CD4-positive, alpha-beta T cell treated with Interleukin-17A for 1 hour (primary cell): ENCODE results near the gene PSG4.
"Not testable (repeated sequence)": the region's sequence is repeated elsewhere in the genome, so short reads cannot be mapped to it uniquely, and the experiment has no call there.

Experiments used
- DNase-seq: peaks from one replicate; pipeline ENCODE4 v3.0.0-alpha.2; 2020

PSG4 gene

DNA sequence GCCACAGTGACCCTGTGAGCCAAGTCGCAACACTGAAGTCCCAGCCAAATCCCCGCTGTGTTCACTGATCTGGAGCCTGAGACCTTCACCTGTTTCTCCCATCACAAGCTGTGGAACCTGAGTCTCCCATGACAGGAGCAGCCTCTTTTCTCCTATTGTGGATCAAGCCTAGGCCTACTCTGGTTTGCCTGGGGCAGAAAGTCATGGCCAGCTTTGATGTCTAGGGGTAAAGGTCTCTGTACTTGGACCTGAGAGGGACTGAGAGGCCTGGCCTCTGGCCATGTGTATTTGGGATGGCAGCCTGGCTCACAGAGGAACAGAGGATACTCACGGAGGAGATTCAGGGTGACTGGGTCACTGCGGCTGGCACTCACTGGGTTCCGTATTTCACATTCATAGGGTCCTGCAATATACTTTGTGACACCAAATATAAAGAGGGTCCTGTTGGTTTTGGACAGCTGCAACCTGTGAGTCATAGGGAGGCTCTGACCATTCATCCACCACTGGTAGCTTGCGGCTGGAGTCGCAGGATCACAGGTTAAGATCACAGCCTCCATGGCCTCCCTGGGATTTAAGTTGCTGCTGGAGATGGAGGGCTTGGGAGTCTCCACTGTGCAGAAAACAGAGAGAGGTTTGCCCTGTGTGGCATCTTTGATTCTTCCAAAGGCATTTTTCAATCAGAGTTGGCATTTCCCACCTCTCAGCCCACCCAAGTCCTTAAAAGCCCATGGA lies 7.6 kb downstream of the PSG4 start:
- DNase-seq = not testable (repeated sequence)

DNA sequence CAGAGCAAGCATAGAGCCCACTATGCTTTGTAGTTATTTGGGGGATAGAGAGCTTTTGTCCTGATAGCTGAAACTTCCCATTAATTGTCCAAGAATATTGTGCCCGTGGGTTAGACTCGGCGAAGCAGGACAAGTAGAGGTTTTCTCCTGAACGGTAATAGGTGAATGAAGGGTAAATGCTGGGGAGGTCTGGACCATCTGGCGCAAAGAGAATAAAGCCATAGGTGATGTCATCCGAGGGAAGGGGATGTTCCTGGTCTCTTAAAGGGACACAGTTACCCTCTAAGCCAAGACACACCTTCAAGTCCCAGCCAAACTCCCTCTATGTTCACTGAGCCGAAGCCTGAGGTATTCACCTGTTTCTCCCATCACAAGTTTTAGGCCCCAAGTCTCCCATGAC lies 11.0 kb downstream of the PSG4 start:
- DNase-seq = not testable (repeated sequence)

DNA sequence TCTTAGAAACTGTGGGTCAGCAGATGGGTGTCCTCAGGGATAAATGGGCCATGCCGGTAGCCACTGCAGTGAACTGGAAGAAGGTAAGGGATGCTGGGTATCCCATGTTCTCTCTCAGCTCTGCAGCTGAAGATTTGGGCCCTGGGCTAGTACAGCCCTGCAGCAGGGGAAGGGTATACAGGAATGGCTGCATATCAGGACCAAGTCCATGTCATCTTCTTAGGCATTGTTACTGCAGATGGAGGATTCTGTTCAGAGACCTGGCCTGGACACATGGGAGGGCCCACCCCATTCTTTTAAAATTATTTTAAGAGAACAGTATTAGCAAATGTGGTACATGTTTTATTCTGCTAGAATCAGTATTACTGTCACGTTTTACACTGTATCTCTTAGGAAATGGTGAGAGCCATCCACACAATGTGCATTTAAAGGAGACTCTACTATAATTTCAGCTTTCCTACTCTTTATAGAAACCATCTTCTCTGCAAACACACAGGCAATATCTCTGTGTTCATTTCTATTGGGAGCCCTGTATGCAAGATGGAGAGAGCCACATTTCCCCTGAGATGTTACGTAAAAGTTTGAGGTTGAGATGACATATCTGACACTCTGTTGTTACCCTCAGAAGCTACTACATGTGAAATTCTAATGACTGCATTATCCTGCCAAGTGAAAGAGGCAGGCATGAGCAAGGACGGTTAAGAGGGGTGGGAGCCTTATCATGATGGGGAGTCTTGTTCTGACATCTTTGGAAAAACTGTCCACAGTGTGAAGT lies 12.9 kb downstream of the PSG4 start:
- not testable (repeated sequence) for DNase-seq

DNA sequence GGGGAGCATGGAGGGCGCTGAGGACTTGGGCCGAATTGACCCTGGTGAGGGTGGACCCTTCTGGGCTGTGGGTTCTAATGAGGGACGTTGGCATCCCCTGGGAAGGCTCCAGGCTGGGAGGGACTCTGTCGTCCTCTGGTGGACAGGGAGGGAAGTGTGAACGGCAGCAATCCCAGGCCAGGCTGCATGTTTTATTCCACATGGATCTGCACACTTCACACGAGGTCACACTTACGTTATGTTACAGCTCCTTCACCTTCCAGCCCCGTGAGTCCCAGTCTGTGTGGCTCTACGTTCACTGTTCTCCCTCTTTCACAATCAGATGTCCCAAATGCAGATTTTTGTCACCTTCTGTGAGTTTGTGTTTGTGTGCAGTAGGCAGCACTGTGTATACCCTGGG lies 17.3 kb downstream of the PSG4 start:
- not testable (repeated sequence) for DNase-seq

DNA sequence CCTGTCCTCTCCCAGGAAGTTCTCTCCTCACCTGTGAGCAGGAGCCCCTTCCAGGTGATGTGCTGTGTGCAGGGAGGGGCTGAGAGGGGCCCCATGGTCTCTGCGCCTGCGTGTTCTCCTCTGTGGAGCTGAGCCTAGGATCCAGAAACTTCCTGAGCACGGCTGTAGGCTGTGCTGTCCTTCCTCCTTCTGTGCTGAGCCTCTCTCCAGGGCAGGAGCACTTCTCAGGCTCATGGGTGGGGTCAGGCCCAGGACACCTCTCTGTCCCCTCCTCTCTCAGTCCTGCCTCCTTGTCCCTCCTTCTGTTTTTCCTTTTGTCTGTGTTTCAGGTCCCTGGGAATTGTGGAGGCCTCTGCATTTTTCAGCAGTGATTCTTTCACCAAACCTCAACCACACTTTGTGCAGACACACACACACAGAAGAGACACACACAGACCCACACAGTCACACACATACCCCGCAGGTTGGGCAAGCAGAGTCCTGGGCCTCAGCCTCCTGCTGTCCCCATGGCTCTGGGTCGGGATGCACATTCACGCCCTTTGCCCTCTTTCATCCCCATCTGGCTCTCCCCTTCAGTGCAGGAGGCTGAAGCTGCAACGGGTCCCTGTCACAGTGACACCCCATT lies 19.0 kb downstream of the PSG4 start, which contains the start of gene PSG5:
Gene PSG5 (minus strand): TSS at position 226 of the 625 bp plus-strand sequence. CDS start 131 bp downstream, at position 95.
- DNase-seq = not testable (repeated sequence)

DNA sequence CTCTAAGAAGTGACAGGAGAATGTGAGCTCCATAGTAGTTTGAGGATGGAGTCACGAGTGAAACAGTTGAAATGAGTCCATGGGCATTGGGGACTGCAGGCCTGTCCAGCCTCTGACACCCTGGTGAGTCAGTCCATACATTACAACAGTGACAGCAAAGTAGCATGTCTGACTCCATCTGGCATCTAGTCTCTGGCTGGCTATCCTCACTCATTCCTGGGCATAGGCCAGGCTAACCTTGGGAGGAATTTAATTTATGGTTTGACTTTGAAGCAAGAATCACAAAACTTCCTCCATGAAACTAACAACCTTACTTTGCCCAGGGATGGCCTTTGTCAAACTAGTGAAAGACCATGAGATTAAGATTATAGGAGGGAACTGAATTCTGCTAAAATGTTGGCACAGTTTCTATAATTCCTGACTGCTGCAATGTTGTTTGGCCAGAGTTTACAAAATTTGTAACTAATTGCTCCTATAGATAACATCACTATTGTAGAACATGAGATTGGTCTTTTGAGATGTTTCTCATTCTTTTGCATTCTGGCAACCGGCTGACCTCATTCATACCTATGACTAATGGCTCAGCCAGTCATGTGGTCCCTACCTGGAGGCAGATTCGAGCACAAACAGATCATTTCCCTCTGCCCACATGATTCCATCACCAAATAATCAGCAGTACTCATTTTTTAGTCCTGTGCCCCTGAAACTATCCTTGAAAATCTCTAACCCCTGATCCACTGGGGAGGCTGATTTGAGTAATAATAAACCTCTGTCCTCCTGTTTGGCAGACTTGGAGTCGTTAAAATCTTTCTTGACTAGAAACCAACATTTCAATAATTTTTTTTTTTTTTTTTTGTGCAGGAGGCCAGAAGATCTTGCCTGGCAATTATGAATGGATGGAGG lies 23.3 kb downstream of the PSG4 start:
- DNase-seq = not testable (repeated sequence)

DNA sequence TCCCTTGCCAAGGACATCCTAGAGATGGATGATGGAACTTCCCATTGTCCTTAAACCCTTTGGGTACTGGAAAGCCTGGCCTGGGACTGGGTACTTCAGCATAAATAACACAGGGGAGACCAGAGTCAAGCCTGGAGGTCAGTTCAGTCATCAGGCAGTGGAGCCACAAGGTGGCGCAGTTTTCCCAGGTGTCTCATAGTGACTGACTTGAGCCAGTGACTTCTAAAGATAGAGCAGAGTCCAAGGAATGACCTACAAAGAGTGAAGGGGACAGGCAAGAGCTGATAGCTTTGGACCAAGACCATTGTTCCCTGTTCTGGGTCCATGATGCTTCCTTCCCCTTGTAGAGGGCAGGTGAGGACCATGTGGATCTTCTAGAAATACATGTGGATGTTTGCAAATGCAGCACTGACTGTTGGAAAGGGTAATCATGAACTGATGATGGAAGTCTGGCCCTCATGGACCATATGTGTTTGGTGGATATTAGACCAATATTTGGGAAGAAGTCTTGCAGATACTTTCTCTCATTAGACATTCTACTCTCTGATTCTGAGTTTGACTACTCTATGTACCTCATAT lies 25.8 kb downstream of the PSG4 start:
- not testable (repeated sequence) for DNase-seq

DNA sequence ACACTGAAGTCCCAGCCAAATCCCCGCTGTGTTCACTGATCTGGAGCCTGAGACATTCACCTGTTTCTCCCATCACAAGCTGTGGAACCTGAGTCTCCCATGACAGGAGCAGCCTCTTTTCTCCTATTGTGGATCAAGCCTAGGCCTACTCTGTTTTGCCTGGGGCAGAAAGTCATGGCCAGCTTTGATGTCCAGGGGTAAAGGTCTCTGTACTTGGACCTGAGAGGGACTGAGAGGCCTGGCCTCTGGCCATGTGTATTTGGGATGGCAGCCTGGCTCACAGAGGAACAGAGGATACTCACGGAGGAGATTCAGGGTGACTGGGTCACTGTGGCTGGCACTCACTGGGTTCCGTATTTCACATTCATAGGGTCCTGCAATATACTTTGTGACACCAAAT lies 26.9 kb downstream of the PSG4 start:
- not testable (repeated sequence) for DNase-seq

DNA sequence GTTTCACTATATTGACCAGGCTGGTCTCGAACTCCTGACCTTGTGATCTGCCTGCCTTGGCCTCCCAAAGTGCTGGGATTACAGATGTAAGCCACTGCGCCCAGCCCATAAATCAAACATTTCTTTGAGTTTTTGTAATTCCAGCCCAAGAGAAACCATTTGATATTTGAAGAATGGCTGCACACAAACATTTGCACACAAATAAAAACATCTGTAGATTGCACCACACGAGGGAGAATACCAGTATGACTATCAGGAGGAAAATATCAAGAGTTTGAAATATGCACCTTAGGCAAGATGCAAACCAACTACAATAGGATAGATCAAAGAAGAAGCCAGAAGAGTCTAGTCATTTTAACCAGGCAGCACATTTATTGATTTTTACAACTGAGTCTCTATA lies 39.5 kb downstream of the PSG4 start:
- not testable (repeated sequence) for DNase-seq

DNA sequence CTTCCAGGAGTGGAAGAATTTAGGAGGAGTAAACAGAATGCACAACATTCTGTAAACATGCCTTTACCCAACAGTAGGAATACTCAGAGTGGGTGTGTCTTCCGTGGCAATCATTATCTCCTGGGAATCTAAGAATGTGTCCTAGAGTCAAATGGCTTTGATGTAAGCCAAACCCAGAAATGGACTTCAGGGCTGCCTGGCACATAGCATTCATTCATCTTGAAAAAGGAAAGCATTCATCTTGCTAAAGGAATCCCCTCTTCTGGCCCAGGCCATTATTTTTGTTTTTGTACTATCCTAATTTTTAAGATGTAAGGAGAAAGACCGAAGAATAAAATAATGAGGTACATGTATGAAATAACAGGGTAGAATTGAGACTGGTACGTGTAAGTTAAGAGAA lies 42.3 kb downstream of the PSG4 start:
- DNase-seq = not testable (repeated sequence)

DNA sequence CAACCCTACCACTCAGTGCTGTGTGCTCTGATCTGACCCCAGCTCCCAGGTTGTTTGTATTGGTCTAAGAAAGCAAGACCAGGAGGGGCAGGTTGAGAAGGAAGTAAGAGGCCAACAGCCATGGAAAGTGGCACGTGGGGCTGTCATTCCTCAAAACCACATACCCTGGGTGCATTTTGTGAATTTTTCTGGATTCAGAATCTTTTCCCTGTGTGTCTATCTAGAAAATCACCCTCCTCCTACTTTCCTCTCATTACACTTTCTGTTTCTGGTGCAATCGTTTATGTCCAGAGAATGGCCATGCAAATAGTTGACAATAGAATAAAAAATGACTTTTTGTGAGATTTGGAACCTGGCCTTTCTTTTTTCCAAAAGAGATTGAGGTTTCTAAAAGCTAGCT lies 43.2 kb downstream of the PSG4 start:
- not testable (repeated sequence) for DNase-seq

DNA sequence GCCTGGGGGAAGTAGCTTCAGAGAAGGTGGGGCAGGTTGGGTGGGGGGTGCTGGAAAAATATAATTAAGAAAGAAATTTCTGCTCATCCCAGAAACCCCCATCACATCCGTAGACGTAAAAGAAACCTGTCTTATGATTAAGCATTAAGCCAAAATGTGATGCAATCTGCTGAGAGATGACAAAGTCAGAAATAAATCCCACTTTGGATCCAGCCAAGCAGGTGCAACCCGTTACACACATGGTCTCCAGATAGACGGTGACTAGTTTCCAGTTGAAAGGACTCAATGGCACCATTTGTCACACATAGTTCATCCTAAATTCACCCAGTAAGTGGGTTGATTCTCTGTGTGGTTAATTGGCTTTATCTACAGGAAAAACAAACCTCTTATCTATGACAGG lies 53.2 kb downstream of the PSG4 start:
- no peak for DNase-seq

DNA sequence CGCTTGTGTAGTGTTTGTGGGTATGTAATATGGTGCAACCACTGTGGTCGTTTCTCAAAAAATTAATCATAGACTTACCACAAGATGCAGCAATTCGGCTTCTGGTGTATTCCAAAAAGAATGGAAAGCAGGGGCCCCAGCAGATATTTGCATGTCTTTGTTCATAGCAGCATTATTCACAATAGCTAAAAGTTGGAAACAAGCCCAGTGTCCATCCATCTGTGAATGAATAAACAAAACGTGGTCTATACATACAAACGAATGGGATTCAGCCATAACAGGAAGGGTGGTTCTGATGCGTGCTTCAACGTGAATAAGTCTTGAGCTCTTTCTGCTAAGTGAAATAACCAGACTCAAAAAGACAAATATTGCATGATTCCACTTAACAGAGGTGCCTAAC lies 55.6 kb downstream of the PSG4 start:
- DNase-seq = not testable (repeated sequence)

DNA sequence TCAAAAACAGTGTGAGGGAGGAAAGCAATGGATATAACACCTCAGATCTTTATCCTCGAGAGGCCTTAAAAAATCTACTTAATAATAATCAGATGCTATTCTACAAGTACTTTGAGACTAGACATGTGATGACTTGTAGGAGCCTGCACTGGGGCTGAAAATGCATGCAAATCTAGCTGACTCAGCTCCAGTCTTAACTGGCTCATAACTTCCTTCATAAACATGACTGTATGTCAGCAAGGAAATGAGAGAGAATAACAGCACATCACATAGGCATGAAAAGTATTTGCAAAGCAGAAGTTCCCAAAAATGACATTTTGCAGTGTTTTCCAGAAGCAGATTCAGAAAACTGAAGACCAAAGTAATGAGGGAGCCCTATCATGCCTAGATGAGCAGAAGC lies 57.2 kb downstream of the PSG4 start:
- no peak for DNase-seq
